ENCODE measurements around the gene FGF23.

The FGF23 gene

GRCh38 chr12:4380332-4380731 is 820 bp upstream of the FGF23 start:
- no peak for DNase-seq

GRCh38 chr12:4378772-4379171 is 740 bp downstream of the FGF23 start:
- DNase-seq: no peak

- no peak for DNase-seq
Measured at GRCh38 chr12:4375449-4375848, 4.1 kb downstream of the FGF23 start.

GRCh38 chr12:4372653-4373052 is 6.9 kb downstream of the FGF23 start:
- no peak for DNase-seq

- no peak for DNase-seq
Measured at GRCh38 chr12:4370265-4370664, 9.2 kb downstream of the FGF23 start.

- DNase-seq: no peak
Measured at GRCh38 chr12:4369548-4369947, 10.0 kb downstream of the FGF23 start.

GRCh38 chr12:4366090-4366489 is 13.4 kb downstream of the FGF23 start:
- no peak for DNase-seq

GRCh38 chr12:4356041-4356327 is 23.5 kb downstream of the FGF23 start:
- DNase-seq: no peak

- no peak for DNase-seq
Measured at GRCh38 chr12:4355156-4356040, 24.1 kb downstream of the FGF23 start.

- DNase-seq: peak; percentile 9
Measured at GRCh38 chr12:4353785-4354208, 25.7 kb downstream of the FGF23 start.

GRCh38 chr12:4346931-4347330 is 32.6 kb downstream of the FGF23 start:
- no peak for DNase-seq

- DNase-seq: no peak
Measured at GRCh38 chr12:4331842-4332241, 47.7 kb downstream of the FGF23 start.

GRCh38 chr12:4331221-4331620 is 48.3 kb downstream of the FGF23 start:
- DNase-seq: no peak

GRCh38 chr12:4330203-4330602 is 49.3 kb downstream of the FGF23 start:
- DNase-seq: no peak

GRCh38 chr12:4327293-4327692 is 52.2 kb downstream of the FGF23 start:
- DNase-seq: no peak

GRCh38 chr12:4325966-4326365 is 53.5 kb downstream of the FGF23 start:
- no peak for DNase-seq

GRCh38 chr12:4324366-4324765 is 55.1 kb downstream of the FGF23 start:
- DNase-seq: no peak

- no peak for DNase-seq
Measured at GRCh38 chr12:4323396-4323795, 56.1 kb downstream of the FGF23 start.

GRCh38 chr12:4322726-4323125 is 56.8 kb downstream of the FGF23 start:
- no peak for DNase-seq

- peak; percentile 84 for DNase-seq
Measured at GRCh38 chr12:4320853-4321701, 58.4 kb downstream of the FGF23 start, which contains the start of gene TIGAR. Gene TIGAR, plus strand, starts transcription at chr12:4321213. Its CDS starts 59 bp downstream, at chr12:4321272.

- DNase-seq: no peak
Measured at GRCh38 chr12:4320497-4320852, 59.0 kb downstream of the FGF23 start.

Measured in NCI-H1694 (cell line).